HK-2 (cell line): ENCODE measurements around the gene CXCL11.
"Not testable (repeated sequence)": the region's sequence is repeated elsewhere in the genome, so short reads cannot be mapped to it uniquely, and the experiment has no call there.

Experiments
- DNase-seq: peaks from one replicate; pipeline ENCODE4 v3.0.0-alpha.2; 2018; ENCODE audit not compliant: unreplicated experiment

CXCL11 gene

GRCh38 chr4:76000279-76000678 is 35.6 kb downstream of the CXCL11 start:
- DNase-seq, result no peak

- DNase-seq, result not testable (repeated sequence)
Measured at GRCh38 chr4:75998525-75999147, 37.2 kb downstream of the CXCL11 start.

GRCh38 chr4:75997946-75998345 is 37.9 kb downstream of the CXCL11 start:
- no peak for DNase-seq

- no peak for DNase-seq
Measured at GRCh38 chr4:75997081-75997480, 38.8 kb downstream of the CXCL11 start.

GRCh38 chr4:75995727-75996126 is 40.1 kb downstream of the CXCL11 start:
- DNase-seq, result no peak

GRCh38 chr4:75992462-75992861 is 43.4 kb downstream of the CXCL11 start:
- no peak for DNase-seq

GRCh38 chr4:75989846-75990528 is 45.9 kb downstream of the CXCL11 start:
- no peak for DNase-seq

- DNase-seq, result no peak
Measured at GRCh38 chr4:75985116-75985515, 50.8 kb downstream of the CXCL11 start.
